ENCODE data around the gene HMGA1.

- TF ChIP-seq CTCF (IDR thresholded peaks at IDR 0.05) (no peak), POLR2A (IDR thresholded peaks at IDR 0.05) (no peak)
These were observed 4.9 kb downstream of the HMGA1 start for GRCh38 chr6:34241351-34242215.
